ENCODE data around the gene MTIF3. TPM values are rescaled to one million over a fixed set of nuclear protein-coding genes. Genes with fewer than 3 reads are reported as not detected.

The MTIF3 gene
- total RNA-seq, 1 experiment from 2014 or later, result 21.5 TPM

DNA sequence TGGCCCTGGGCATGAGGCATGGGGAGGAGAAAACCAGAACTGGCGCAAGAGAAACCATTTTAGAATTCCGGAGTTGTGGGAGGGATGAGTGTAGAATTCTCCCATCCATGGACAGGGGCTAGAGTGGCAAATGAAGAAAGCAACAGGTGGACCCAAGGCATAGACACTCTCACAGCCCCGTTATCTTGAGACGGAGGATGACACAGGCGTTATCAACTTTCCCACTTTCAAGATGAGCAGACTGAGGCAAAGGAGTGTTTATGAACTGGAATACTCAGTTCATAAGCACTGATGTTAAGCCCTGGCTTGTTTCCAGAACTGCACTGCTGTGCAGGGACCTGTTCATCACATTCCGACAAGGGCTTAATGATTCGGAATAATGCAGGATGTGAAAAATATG lies 27.0 kb downstream of the MTIF3 start:
- no peak overlapping the region for H3K27ac Mint-ChIP-seq (ENCODE audit: unreplicated experiment)
- intact Hi-C loops (cut with micrococcal nuclease; ENCODE audit: unreplicated experiment), result no loop called here
- H3K4me1 Mint-ChIP-seq (ENCODE audit: low read depth, unreplicated experiment), result peaks cover 30% of the 10 kb centered on the region
- peaks cover 16% of the 10 kb centered on the region for H3K27me3 Mint-ChIP-seq (ENCODE audit: unreplicated experiment)
- DNase-seq, result no peak
- no peaks in the 10 kb centered on the region for H3K9me3 Mint-ChIP-seq (ENCODE audit: low read depth, unreplicated experiment)
- H3K4me3 Mint-ChIP-seq (ENCODE audit: low read depth, unreplicated experiment), result no peak overlapping the region
- CTCF ChIA-PET, result no interaction called here
- TF ChIP-seq CTCF (IDR thresholded peaks at IDR 0.05; ENCODE audit: unreplicated experiment), result no peak
- peaks cover 26% of the 10 kb centered on the region for H3K36me3 Mint-ChIP-seq (ENCODE audit: insufficient read depth, unreplicated experiment)
- BruUV-seq (replicated peaks), result no TSS peak

GRCh38 chr13:27421101-27421871 lies 29.1 kb downstream of the MTIF3 start:
- CTCF ChIA-PET, result no interaction called here
- Mint-ChIP-seq H3K27ac (ENCODE audit: unreplicated experiment) (no peak overlapping the region), H3K4me3 (ENCODE audit: low read depth, unreplicated experiment) (no peak overlapping the region), H3K4me1 (ENCODE audit: low read depth, unreplicated experiment) (peaks cover 15% of the 10 kb centered on the region), H3K9me3 (ENCODE audit: low read depth, unreplicated experiment) (no peaks in the 10 kb centered on the region), H3K27me3 (ENCODE audit: unreplicated experiment) (peaks cover 24% of the 10 kb centered on the region), H3K36me3 (ENCODE audit: insufficient read depth, unreplicated experiment) (peaks cover 15% of the 10 kb centered on the region)
- no peak for DNase-seq
- intact Hi-C loops (cut with micrococcal nuclease; ENCODE audit: unreplicated experiment), result no loop called here
- no peak for TF ChIP-seq CTCF (IDR thresholded peaks at IDR 0.05; ENCODE audit: unreplicated experiment)
- BruUV-seq (replicated peaks), result no TSS peak

- Mint-ChIP-seq H3K4me1 (ENCODE audit: low read depth, unreplicated experiment) (no peaks in the 10 kb centered on the region), H3K9me3 (ENCODE audit: low read depth, unreplicated experiment) (no peaks in the 10 kb centered on the region), H3K36me3 (ENCODE audit: insufficient read depth, unreplicated experiment) (no peaks in the 10 kb centered on the region), H3K4me3 (ENCODE audit: low read depth, unreplicated experiment) (no peak overlapping the region), H3K27ac (ENCODE audit: unreplicated experiment) (no peak overlapping the region), H3K27me3 (ENCODE audit: unreplicated experiment) (peaks cover 44% of the 10 kb centered on the region)
- intact Hi-C loops (cut with micrococcal nuclease; ENCODE audit: unreplicated experiment), result no loop called here
- TF ChIP-seq CTCF (IDR thresholded peaks at IDR 0.05; ENCODE audit: unreplicated experiment), result no peak
- BruUV-seq (replicated peaks), result no TSS peak
- CTCF ChIA-PET, result no interaction called here
- no peak for DNase-seq
Measured at GRCh38 chr13:27419328-27419727, 31.0 kb downstream of the MTIF3 start.

- intact Hi-C loops (cut with micrococcal nuclease; ENCODE audit: unreplicated experiment), result no loop called here
- no peak overlapping the region for H3K4me3 Mint-ChIP-seq (ENCODE audit: low read depth, unreplicated experiment)
Measured at GRCh38 chr13:27415116-27415515, 35.2 kb downstream of the MTIF3 start.

More at GRCh38 chr13:27415116-27415515, 35.2 kb downstream of the MTIF3 start:
- no TSS peak for BruUV-seq (replicated peaks)
- no peak for TF ChIP-seq CTCF (IDR thresholded peaks at IDR 0.05; ENCODE audit: unreplicated experiment)
- no peak overlapping the region for H3K27ac Mint-ChIP-seq (ENCODE audit: unreplicated experiment)
- H3K27me3 Mint-ChIP-seq (ENCODE audit: unreplicated experiment), result peaks cover 77% of the 10 kb centered on the region
- H3K4me1 Mint-ChIP-seq (ENCODE audit: low read depth, unreplicated experiment), result no peaks in the 10 kb centered on the region
- CTCF ChIA-PET, result no interaction called here
- H3K36me3 Mint-ChIP-seq (ENCODE audit: insufficient read depth, unreplicated experiment), result no peaks in the 10 kb centered on the region
- DNase-seq, result no peak
- H3K9me3 Mint-ChIP-seq (ENCODE audit: low read depth, unreplicated experiment), result no peaks in the 10 kb centered on the region
